Adrenal gland (tissue), 12 donors: ENCODE data around the gene TLE3. TPM values are rescaled to one million over a fixed set of nuclear protein-coding genes. Genes with fewer than 3 reads are reported as not detected.
A peak's percentile ranks its signal among the peaks of the same experiment; 100 is the strongest.

Source experiments
- DNase-seq, 7 donors: peaks; one replicate each; pipeline ENCODE4 v3.0.0-alpha.2; 2019 to 2020
- H3K27ac ChIP-seq, 5 donors: fragments of 200-600 bp; sonication (generic) in 4 of 5; 1 replicate in 3 of 5; 2 replicates in 2 of 5; pipeline versions ENCODE4 v1.5.1 to v1.8.0; 2016 to 2020; ENCODE audit warnings: mild to moderate bottlenecking in 1 of 5
- H3K27me3 ChIP-seq: fragments of 200-600 bp; 2 replicates; pipeline ENCODE4 v1.8.0; 2021
- H3K36me3 ChIP-seq, 2 donors: fragments of 200-600 bp; replicated peaks in 1 of 2; 1 replicate in 1 of 2; 2 replicates in 1 of 2; pipeline versions ENCODE4 v1.5.1 to v1.8.0; 2018 to 2022
- H3K4me1 ChIP-seq, 2 donors: fragments of 200-600 bp; replicated peaks in 1 of 2; 1 replicate in 1 of 2; 2 replicates in 1 of 2; pipeline versions ENCODE4 v1.5.1 to v1.8.0; 2018 to 2021
- H3K4me3 ChIP-seq, 4 donors: fragments of 200-600 bp; sonication (generic) in 3 of 4; one replicate each; pipeline ENCODE4 v1.5.1; 2016 to 2018
- H3K9me3 ChIP-seq, 3 donors: fragments of 200-600 bp; sonication (generic) in 1 of 3; replicated peaks in 1 of 3; 1 replicate in 2 of 3; 2 replicates in 1 of 3; pipeline versions ENCODE4 v1.5.1 to v1.8.0; 2016 to 2021
- CTCF ChIP-seq, 6 experiments: fragments of 450-650 bp in 4 of 6; fragments of 200-600 bp in 2 of 6; sonication (generic) in 1 of 6; IDR thresholded peaks; 1 replicate in 5 of 6; 2 replicates in 1 of 6; pipeline versions ENCODE4 v1.5.1 to v1.8.0; 2016 to 2021; ENCODE audit warnings: antibody characterized with exemption in 6 of 6, mild to moderate bottlenecking in 2 of 6, moderate library complexity in 1 of 6
- POLR2A ChIP-seq, 2 donors: fragments of 450-650 bp; IDR thresholded peaks; one replicate each; pipeline ENCODE4 v1.6.1; 2017; ENCODE audit warnings: antibody characterized with exemption in 2 of 2, mild to moderate bottlenecking in 2 of 2, moderate library complexity in 1 of 2
- WGBS, 4 donors: extraction: QIAGEN DNeasy Blood & Tissue Kit in 2 of 4; methylation state at CpG; one replicate each; pipeline versions ENCODE4 v1.1.5 to v1.1.7; 2013 to 2017; 5-methylcytosine and 5-hydroxymethylcytosine counted together
- intact Hi-C, 2 donors: fragments of 100-400 bp; cut with DNase I; formaldehyde crosslinking; loops; one replicate each; pipeline versions ENCODE4 v1.14.1 to v1.15.0; 2022 to 2023
- polyA plus RNA-seq, 3 donors: library from polyadenylated mRNA; stranded (reverse); fragments of 200-250 nt in 2 of 3; fragments of 350-450 nt in 1 of 3; fragmentation: Illumina TruSeq in 1 of 3; extraction: RNeasy Lipid Tissue Mini Kit (QIAGEN cat#74804) in 1 of 3; gene quantifications; one replicate each; pipeline ENCODE4 v1.2.3, GENCODE V29; 2013 to 2014
- total RNA-seq, 9 donors: library from RNA; depleted of rRNA in 4 of 9; stranded (reverse); fragments of >200 nt in 4 of 9; fragments of 120-200 nt in 1 of 9; fragmentation: NEBNext Ultra II Directional in 1 of 9; extraction: Animal tissue kit (Norgen Biotek cat#: 25700) in 1 of 9; gene quantifications; one replicate each; pipeline versions ENCODE4 v1.1.0 to v1.2.4, GENCODE V29; 2013 to 2023
- donor health status: healthy with polysubstance abuse.
- donor health status: Bipolar disorder and iron deficiency.
- donor health status: DM: yes; HTN: yes; CAD: no.
- donor health status: DM: no; HTN: no; CAD: no.
- donor health status: DM: no; HTN: no; CAD: no.
- donor health status: DM: yes; HTN: yes; CAD: no.

TLE3 gene
- total and polyA plus RNA-seq, 12 donors, result 1.6 to 73.3 (median 28.1) TPM

GRCh38 chr15:70145261-70145660 lies 47.5 kb upstream of the TLE3 start:
- DNase-seq, result no peak
- TF ChIP-seq CTCF (IDR thresholded peaks at IDR 0.05), result no peak
- no peak for TF ChIP-seq POLR2A (IDR thresholded peaks at IDR 0.05)
- Histone ChIP-seq H3K4me3 (no peak overlapping the region), H3K36me3 (no peaks in the 10 kb centered on the region), H3K9me3 (no peaks in the 10 kb centered on the region), H3K27me3 (no peaks in the 10 kb centered on the region), H3K27ac (no peak overlapping the region), H3K4me1 (peaks cover 0 to 25% of the 10 kb centered on the region in 2 donors)
- 70 to 74% (median 73%) methylated on average over 5 of the region's 5 CpGs for WGBS, 4 donors
- intact Hi-C loops, result no loop called here

- DNase-seq, result peak in 2 of 7 donors; percentile 41 to 47
- Histone ChIP-seq H3K27ac (peak overlapping the region in 1 of 5 donors; percentile 62), H3K9me3 (no peaks in the 10 kb centered on the region), H3K36me3 (no peaks in the 10 kb centered on the region), H3K4me1 (peaks cover 0 to 25% of the 10 kb centered on the region in 2 donors), H3K4me3 (no peak overlapping the region), H3K27me3 (no peaks in the 10 kb centered on the region)
- TF ChIP-seq CTCF (IDR thresholded peaks at IDR 0.05) (no peak), POLR2A (IDR thresholded peaks at IDR 0.05) (no peak)
- intact Hi-C loops, result no loop called here
- 49 to 54% (median 52%) methylated on average over 24 of the region's 24 CpGs for WGBS, 4 donors
These were observed 44.8 kb upstream of the TLE3 start for GRCh38 chr15:70142322-70143191.

- intact Hi-C loops, result no loop called here
- H3K27me3 ChIP-seq, result no peaks in the 10 kb centered on the region
- H3K27ac ChIP-seq, result peak overlapping the region in 1 of 5 donors; percentile 62
- DNase-seq, result no peak
- H3K36me3 ChIP-seq, result no peaks in the 10 kb centered on the region
- peaks cover 0 to 25% of the 10 kb centered on the region in 2 donors for H3K4me1 ChIP-seq
- H3K4me3 ChIP-seq, result no peak overlapping the region
- TF ChIP-seq POLR2A (IDR thresholded peaks at IDR 0.05) (no peak), CTCF (IDR thresholded peaks at IDR 0.05) (no peak)
- no peaks in the 10 kb centered on the region for H3K9me3 ChIP-seq
These were observed 44.3 kb upstream of the TLE3 start for GRCh38 chr15:70142072-70142321.

GRCh38 chr15:70141376-70142071 lies 43.8 kb upstream of the TLE3 start:
- 90 to 95% (median 94%) methylated on average over 10 of the region's 10 CpGs for WGBS, 4 donors
- TF ChIP-seq POLR2A (IDR thresholded peaks at IDR 0.05) (no peak), CTCF (IDR thresholded peaks at IDR 0.05) (no peak)
- no peaks in the 10 kb centered on the region for H3K27me3 ChIP-seq
- H3K27ac ChIP-seq, result peak overlapping the region in 1 of 5 donors; percentile 62
- no peaks in the 10 kb centered on the region for H3K36me3 ChIP-seq
- peak overlapping the region in 1 of 4 donors; percentile 24 for H3K4me3 ChIP-seq
- intact Hi-C loops, result no loop called here
- DNase-seq, result no peak
- peaks cover 0 to 25% of the 10 kb centered on the region in 2 donors for H3K4me1 ChIP-seq
- H3K9me3 ChIP-seq, result no peaks in the 10 kb centered on the region
